GM23338 (cell line): Measurements from ENCODE around the gene TRIM24. TPM values are rescaled to one million over a fixed set of nuclear protein-coding genes. Genes with fewer than 3 reads are reported as not detected.

Experiments used
- CTCF ChIP-seq, 2 experiments: fragments of 200-600 bp in 1 of 2; sonication (generic) in 1 of 2; conservative IDR thresholded peaks; 2 replicates each; pipeline versions ENCODE4 v1.5.1 to v1.6.1; 2016 to 2017; ENCODE audit warnings: antibody characterized with exemption in 2 of 2, low read depth in 2 of 2, mild to moderate bottlenecking in 2 of 2, moderate library complexity in 1 of 2
- REST ChIP-seq: IDR thresholded peaks from one replicate; pipeline ENCODE4 v1.6.1; 2018; ENCODE audit warnings: antibody characterized with exemption; ENCODE audit not compliant: unreplicated experiment
- polyA plus RNA-seq: library from polyadenylated mRNA; unstranded; fragments of >200 nt; fragmentation: Nextera tagmentation; extraction: Ambion mirVana; gene quantifications from 2 replicates; pipeline ENCODE4 v1.2.1, GENCODE V29; 2016
- total RNA-seq: library from RNA; depleted of rRNA; stranded (reverse); fragments of >200 nt; shearing (Covaris generic); gene quantifications from 2 replicates; pipeline ENCODE4 v1.2.3, GENCODE V29; 2014
- TF ChIP-seq, protein P1 (sequence below): fragments of 250-450 bp; sonication (Bioruptor Pico); IDR thresholded peaks from 2 replicates; pipeline ENCODE4 v1.5.0; 2020; ENCODE audit warnings: mild to moderate bottlenecking, moderate library complexity

Gene TRIM24
- total and polyA plus RNA-seq, 2 experiments from 2014 or later: 67.0 to 120 TPM

- TF ChIP-seq, protein P1, sequence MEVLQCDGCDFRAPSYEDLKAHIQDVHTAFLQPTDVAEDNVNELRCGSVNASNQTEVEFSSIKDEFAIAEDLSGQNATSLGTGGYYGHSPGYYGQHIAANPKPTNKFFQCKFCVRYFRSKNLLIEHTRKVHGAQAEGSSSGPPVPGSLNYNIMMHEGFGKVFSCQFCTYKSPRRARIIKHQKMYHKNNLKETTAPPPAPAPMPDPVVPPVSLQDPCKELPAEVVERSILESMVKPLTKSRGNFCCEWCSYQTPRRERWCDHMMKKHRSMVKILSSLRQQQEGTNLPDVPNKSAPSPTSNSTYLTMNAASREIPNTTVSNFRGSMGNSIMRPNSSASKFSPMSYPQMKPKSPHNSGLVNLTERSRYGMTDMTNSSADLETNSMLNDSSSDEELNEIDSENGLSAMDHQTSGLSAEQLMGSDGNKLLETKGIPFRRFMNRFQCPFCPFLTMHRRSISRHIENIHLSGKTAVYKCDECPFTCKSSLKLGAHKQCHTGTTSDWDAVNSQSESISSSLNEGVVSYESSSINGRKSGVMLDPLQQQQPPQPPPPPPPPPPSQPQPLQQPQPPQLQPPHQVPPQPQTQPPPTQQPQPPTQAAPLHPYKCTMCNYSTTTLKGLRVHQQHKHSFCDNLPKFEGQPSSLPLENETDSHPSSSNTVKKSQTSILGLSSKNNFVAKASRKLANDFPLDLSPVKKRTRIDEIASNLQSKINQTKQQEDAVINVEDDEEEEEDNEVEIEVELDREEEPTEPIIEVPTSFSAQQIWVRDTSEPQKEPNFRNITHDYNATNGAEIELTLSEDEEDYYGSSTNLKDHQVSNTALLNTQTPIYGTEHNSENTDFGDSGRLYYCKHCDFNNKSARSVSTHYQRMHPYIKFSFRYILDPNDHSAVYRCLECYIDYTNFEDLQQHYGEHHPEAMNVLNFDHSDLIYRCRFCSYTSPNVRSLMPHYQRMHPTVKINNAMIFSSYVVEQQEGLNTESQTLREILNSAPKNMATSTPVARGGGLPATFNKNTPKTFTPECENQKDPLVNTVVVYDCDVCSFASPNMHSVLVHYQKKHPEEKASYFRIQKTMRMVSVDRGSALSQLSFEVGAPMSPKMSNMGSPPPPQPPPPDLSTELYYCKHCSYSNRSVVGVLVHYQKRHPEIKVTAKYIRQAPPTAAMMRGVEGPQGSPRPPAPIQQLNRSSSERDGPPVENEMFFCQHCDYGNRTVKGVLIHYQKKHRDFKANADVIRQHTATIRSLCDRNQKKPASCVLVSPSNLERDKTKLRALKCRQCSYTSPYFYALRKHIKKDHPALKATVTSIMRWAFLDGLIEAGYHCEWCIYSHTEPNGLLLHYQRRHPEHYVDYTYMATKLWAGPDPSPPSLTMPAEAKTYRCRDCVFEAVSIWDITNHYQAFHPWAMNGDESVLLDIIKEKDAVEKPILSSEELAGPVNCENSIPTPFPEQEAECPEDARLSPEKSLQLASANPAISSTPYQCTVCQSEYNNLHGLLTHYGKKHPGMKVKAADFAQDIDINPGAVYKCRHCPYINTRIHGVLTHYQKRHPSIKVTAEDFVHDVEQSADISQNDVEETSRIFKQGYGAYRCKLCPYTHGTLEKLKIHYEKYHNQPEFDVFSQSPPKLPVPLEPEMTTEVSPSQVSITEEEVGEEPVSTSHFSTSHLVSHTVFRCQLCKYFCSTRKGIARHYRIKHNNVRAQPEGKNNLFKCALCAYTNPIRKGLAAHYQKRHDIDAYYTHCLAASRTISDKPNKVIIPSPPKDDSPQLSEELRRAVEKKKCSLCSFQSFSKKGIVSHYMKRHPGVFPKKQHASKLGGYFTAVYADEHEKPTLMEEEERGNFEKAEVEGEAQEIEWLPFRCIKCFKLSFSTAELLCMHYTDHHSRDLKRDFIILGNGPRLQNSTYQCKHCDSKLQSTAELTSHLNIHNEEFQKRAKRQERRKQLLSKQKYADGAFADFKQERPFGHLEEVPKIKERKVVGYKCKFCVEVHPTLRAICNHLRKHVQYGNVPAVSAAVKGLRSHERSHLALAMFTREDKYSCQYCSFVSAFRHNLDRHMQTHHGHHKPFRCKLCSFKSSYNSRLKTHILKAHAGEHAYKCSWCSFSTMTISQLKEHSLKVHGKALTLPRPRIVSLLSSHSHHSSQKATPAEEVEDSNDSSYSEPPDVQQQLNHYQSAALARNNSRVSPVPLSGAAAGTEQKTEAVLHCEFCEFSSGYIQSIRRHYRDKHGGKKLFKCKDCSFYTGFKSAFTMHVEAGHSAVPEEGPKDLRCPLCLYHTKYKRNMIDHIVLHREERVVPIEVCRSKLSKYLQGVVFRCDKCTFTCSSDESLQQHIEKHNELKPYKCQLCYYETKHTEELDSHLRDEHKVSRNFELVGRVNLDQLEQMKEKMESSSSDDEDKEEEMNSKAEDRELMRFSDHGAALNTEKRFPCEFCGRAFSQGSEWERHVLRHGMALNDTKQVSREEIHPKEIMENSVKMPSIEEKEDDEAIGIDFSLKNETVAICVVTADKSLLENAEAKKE (CRISPR knock-in tag): peak; percentile 52; the same call in 1 of the 2 replicates
- TF ChIP-seq CTCF (conservative IDR thresholded peaks at IDR 0.05; ENCODE audit: low read depth in 2 of 2) (no peak), REST (no peak)
Measured at GRCh38 chr7:138458576-138459412, 1.3 kb upstream of the TRIM24 start (continued).
